NCI-H1694 (cell line): Measurements from ENCODE around the gene CDC14B.
A peak's percentile ranks its signal among the peaks of the same experiment; 100 is the strongest.
"Not testable (repeated sequence)": the region's sequence is repeated elsewhere in the genome, so short reads cannot be mapped to it uniquely, and the experiment has no call there.

Experiments
- DNase-seq: peaks from one replicate; lab custom pipeline; 2025; lab: John Stamatoyannopoulos, UW

The CDC14B gene

GRCh38 chr9:96619491-96620180 is at the start of gene CDC14B:
Gene CDC14B, minus strand, starts transcription at chr9:96619843. Its CDS starts 465 bp downstream, at chr9:96619378.
- peak; percentile 48 for DNase-seq

- DNase-seq: no peak
Observed at GRCh38 chr9:96668868-96669534, 49.4 kb upstream of the CDC14B start.

DNA sequence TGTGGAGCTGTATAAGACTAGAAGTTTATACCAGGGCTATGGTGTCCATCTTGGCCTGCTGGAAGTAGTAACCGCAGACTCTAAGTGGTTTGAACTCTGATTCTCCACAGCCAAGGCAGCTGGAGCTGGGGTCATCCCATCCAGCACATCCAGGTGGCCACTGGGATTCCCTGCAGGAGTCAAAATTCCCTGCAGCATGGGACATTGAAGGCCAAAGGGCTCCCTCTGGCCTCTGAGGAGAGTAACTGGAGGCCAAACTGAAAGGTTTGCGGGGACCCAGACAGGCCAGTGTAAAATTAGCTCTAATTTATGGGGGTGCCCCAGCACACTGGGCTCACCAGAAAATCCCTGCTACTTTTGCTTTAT is 47.7 kb upstream of the CDC14B start:
- DNase-seq: no peak

DNA sequence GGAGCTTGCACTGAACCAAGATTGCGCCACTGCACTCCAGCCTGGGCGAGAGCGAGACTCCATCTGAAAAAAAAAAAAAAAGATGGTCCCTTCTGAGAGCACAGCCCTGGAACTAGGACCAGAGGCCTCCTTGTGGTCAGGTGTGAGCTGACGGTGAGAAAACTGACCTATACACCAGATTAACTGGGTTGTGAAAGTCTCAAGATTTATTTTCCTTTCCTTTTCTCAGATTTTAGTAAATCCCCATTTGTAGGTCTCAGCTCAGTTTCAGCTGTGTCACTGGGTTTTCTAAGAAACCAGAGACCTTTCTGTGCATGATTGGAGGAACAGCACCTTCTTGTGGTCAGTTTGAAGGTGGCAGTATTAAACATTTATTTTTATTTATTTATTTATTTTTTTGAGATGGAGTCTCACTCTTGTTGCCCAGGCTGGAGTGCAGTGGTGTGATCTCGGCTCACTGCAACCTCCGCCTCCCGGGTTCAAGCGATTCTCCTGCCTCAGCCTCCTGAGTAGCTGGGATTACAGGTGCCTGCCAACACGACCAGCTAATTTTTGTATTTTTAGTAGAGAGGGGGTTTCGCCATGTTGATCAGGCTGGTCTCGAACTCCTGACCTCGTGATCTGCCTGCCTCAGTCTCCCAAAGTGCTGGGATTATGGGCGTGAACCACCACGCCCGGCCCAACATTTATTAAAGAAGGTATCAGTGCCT is 47.2 kb upstream of the CDC14B start:
- peak; percentile 25 for DNase-seq

GRCh38 chr9:96665789-96666188 is 46.1 kb upstream of the CDC14B start:
- DNase-seq: no peak

DNA sequence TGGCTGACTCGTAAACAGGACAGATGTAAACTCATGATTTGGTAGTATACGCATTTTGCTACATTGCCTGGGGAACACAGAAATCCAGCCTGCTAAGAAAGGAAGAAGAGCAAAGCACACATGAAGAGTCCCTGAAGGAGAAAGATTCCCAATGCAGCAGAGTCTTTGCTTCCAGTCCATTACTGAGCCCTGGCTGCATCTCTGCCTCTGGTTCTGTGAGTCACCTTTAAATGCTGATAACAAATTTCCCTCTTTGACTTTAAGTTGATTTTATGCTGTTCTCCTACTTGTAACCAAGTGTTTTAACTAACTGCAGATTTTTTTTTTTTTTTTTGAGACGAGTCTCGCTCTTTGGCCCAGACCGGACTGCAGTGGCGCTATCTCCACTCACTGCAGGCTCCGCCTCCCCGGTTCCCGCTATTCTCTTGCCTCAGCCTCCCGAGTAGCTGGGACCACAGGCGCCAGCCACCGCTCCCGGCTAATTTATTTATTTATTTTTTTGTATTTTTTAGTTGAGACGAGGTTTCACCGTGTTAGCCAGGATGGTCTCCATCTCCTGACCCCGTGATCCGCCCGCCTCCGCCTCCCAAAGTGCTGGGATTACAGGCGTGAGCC is 44.0 kb upstream of the CDC14B start:
- DNase-seq: no peak

GRCh38 chr9:96661711-96662110 is 42.1 kb upstream of the CDC14B start:
- no peak for DNase-seq

GRCh38 chr9:96660692-96661248 is 41.1 kb upstream of the CDC14B start:
- no peak for DNase-seq

GRCh38 chr9:96655198-96655851 is 35.7 kb upstream of the CDC14B start, which contains the start of gene PRXL2C:
Gene PRXL2C, minus strand, starts transcription at chr9:96655317. Its CDS starts 36 bp downstream, at chr9:96655281.
- peak; percentile 15 for DNase-seq

DNA sequence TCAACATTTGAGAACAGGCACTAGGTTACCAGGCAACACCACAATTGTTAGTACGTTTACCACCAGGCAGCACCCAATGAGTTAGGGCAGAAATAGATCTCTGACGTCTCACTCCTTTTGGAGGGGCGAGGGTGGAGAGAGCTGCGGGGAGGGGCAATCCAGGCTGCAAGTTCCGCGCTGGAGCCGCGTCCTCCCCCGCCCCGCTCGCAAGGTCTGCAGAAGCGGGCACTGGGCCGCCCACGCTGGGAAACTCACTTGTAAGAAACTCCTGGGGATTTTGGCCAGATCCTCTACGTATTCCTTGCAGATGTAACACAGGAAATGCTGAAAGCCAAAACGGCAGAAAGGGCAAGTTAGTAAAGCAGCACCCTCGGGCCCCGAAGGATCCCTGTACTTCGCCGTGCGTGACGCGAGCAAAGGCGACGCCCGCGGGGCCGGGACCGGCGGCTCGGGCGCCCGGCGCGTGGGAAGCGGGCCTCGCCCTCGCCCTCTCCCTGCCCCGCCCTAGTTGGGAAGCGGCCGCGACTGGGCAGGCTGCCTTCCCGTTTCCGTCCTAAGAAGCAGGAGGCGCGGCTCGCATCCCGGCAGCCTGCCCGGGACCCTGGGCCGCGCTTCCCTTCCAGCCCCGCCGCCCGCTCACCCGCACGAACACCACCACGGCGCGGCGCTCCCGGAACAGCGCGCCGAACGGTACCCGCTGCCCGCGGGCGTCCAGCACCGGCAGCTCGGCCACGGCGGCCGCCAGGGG is 35.0 kb upstream of the CDC14B start:
- DNase-seq: peak; percentile 30

- peak; percentile 20 for DNase-seq
Observed at GRCh38 chr9:96651626-96652025, 32.0 kb upstream of the CDC14B start.

- no peak for DNase-seq
Observed at GRCh38 chr9:96649620-96650324, 30.1 kb upstream of the CDC14B start.

- no peak for DNase-seq
Observed at GRCh38 chr9:96646081-96646991, 26.7 kb upstream of the CDC14B start.

GRCh38 chr9:96644137-96644536 is 24.5 kb upstream of the CDC14B start:
- DNase-seq: no peak

GRCh38 chr9:96641514-96641913 is 21.9 kb upstream of the CDC14B start:
- no peak for DNase-seq

GRCh38 chr9:96638606-96639364 is 19.1 kb upstream of the CDC14B start:
- DNase-seq: no peak

DNA sequence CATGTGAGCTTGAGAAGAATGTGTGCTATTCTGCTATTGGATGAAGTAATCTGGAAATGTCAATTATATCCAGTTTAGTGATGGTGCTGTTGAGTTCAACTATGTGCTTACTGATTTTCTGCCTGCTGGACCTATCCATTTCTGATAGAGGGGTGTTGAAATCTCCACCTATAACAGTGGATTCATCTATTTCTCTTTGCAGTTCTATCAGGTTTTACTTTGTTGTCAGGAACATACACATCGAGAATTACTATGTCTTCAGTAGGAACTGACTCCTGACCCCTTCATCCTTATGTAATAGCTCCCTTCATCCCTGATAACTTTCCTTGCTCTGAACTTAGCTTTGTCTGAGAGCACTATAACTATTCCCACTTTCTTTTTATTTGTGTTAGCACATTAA is 16.7 kb upstream of the CDC14B start:
- no peak for DNase-seq

DNA sequence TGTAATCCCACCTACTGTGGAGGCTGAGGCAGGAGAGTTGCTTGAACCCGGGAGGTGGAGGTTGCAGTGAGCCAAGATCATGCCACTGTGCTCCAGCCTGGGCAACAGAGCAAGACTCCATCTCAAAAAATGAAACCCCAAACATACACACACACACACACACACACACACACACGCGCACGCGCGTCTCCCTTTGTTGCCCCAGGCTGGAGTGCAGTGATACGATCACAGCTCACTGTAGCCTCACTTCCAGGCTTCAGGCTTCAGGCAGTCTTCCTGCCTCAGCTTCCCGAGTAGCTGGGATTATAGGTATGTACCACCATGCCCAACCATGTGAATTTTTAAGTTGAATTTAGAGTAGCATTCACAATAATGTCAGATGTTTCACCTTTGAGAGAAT is 13.9 kb upstream of the CDC14B start:
- not testable (repeated sequence) for DNase-seq

DNA sequence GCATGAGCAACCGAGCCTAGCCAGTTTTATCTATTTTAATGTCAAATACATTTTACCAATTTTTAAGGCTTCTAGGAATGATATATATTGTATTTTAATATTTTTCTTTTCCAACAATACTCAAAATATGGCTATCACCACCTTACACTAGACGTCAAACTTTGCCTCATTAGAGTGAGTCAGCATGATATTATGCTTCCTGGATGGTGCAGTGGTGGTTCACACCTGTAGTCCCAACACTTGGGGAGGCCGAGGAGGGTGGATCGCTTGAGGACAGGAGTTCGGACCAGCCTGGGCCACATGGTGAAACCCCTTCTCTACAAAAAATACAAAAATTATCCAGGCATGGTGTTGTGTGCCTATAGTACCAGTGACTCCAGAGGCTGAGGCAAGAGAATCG is 7.3 kb upstream of the CDC14B start:
- DNase-seq: no peak
